Keratinocyte (primary cell): ENCODE data around the gene TPCN1. TPM values are rescaled to one million over a fixed set of nuclear protein-coding genes. Genes with fewer than 3 reads are reported as not detected.

Source experiments
- DNase-seq: peaks from one replicate; pipeline ENCODE4 v3.0.0-alpha.2; 2011; ENCODE audit warnings: low read depth, missing footprints, low spot score
- FAIRE-seq: peaks from 2 replicates; lab custom pipeline; 2011; peaks lifted over from hg19 to GRCh38; lab: Jason Lieb, UNC
- H2AFZ ChIP-seq: 2 replicates; pipeline ENCODE4 v1.6.0; 2012; ENCODE audit warnings: low read length, control low read depth, inconsistent platforms; ENCODE audit not compliant: control insufficient read depth
- H3K27ac ChIP-seq: 2 replicates; pipeline ENCODE4 v1.5.1; 2011; ENCODE audit warnings: low read length; ENCODE audit not compliant: control insufficient read depth, insufficient read depth
- H3K27me3 ChIP-seq: 3 replicates; pipeline ENCODE4 v1.6.0; 2011; ENCODE audit warnings: low read length; ENCODE audit not compliant: control insufficient read depth, insufficient read depth; ENCODE audit errors: extremely low read depth
- H3K36me3 ChIP-seq, 2 experiments: 2 replicates in 1 of 2; 3 replicates in 1 of 2; pipeline ENCODE4 v1.5.1; 2011; ENCODE audit warnings: low read length in 2 of 2, mild to moderate bottlenecking in 1 of 2; ENCODE audit not compliant: control insufficient read depth in 2 of 2, insufficient read depth in 2 of 2; ENCODE audit errors: extremely low read depth in 1 of 2
- H3K4me1 ChIP-seq: 3 replicates; pipeline ENCODE4 v1.5.1; 2011; ENCODE audit warnings: low read length; ENCODE audit not compliant: control insufficient read depth, insufficient read depth; ENCODE audit errors: extremely low read depth
- H3K4me2 ChIP-seq: 3 replicates; pipeline ENCODE4 v1.6.0; 2011; ENCODE audit warnings: low read depth, low read length; ENCODE audit not compliant: control insufficient read depth, insufficient read depth; ENCODE audit errors: extremely low read depth
- H3K4me3 ChIP-seq, 3 experiments: fragments of 200-600 bp in 1 of 3; sonication (generic) in 1 of 3; 2 replicates in 2 of 3; 3 replicates in 1 of 3; pipeline ENCODE4 v1.5.1; 2011 to 2016; ENCODE audit warnings: low read length in 3 of 3, mild to moderate bottlenecking in 3 of 3, control low read depth in 2 of 3, inconsistent platforms in 1 of 3, low read depth in 1 of 3, mixed read lengths in 1 of 3, mixed run types in 1 of 3, moderate library complexity in 1 of 3; ENCODE audit not compliant: control insufficient read depth in 2 of 3, insufficient read depth in 2 of 3; ENCODE audit errors: extremely low read depth in 1 of 3
- H3K79me2 ChIP-seq: 2 replicates; pipeline ENCODE4 v1.6.0; 2012; ENCODE audit warnings: low read length; ENCODE audit not compliant: control insufficient read depth, insufficient read depth
- H3K9ac ChIP-seq: 3 replicates; pipeline ENCODE4 v1.6.0; 2011; ENCODE audit warnings: low read length; ENCODE audit not compliant: control insufficient read depth, insufficient read depth; ENCODE audit errors: extremely low read depth
- H3K9me1 ChIP-seq: 3 replicates; pipeline ENCODE4 v1.6.0; 2011; ENCODE audit warnings: low read length; ENCODE audit not compliant: control insufficient read depth, insufficient read depth; ENCODE audit errors: extremely low read depth
- H3K9me3 ChIP-seq: 2 replicates; pipeline ENCODE4 v1.5.1; 2012; ENCODE audit warnings: low read depth, low read length; ENCODE audit not compliant: control insufficient read depth
- H4K20me1 ChIP-seq: 3 replicates; pipeline ENCODE4 v1.6.0; 2011; ENCODE audit warnings: low read length; ENCODE audit not compliant: control insufficient read depth, insufficient read depth; ENCODE audit errors: extremely low read depth
- CTCF ChIP-seq, 3 experiments: IDR thresholded peaks in 1 of 3; conservative IDR thresholded peaks in 1 of 3; optimal IDR thresholded peaks in 1 of 3; 2 replicates in 2 of 3; 3 replicates in 1 of 3; pipeline versions ENCODE3 to v1.5.1; 2011; ENCODE audit warnings: low read length in 3 of 3, mild to moderate bottlenecking in 3 of 3, moderate library complexity in 2 of 3, control low read depth in 1 of 3, inconsistent platforms in 1 of 3; ENCODE audit not compliant: insufficient read depth in 2 of 3; ENCODE audit errors: extremely low read depth in 1 of 3
- EZH2 ChIP-seq: IDR thresholded peaks from one replicate; pipeline ENCODE4 v1.6.1; 2012; ENCODE audit warnings: inconsistent platforms, mild to moderate bottlenecking, low read length, moderate library complexity
- dilution Hi-C: fragments of 300-500 bp; cut with MboI; formaldehyde crosslinking; loops from one replicate; pipeline ENCODE4 v1.7.0; 2020; ENCODE audit warnings: low sequenced_read_pairs; ENCODE audit not compliant: extremely low pct_ligation_motif_present
- polyA plus RNA-seq, 5 experiments: library from polyadenylated mRNA; depleted of rRNA in 3 of 5; stranded (reverse) in 3 of 5; stranded (forward) in 1 of 5; unstranded in 1 of 5; fragments of >200 nt; gene quantifications; 1 replicate in 1 of 5; 2 replicates in 3 of 5; 3 replicates in 1 of 5; pipeline versions ENCODE4 v1.2.1 to v1.2.3, GENCODE V29; 2011 to 2012; ENCODE audit warnings: missing spikeins in 2 of 5, low read depth in 1 of 5, low replicate concordance in 1 of 5

The TPCN1 gene
- polyA plus RNA-seq, 1 donor (not counting 4 experiments of a cell fraction or from before 2014, with no cell fraction given) = 6.8 TPM

- Histone ChIP-seq H3K4me3 (no peak overlapping the region), H3K9me3 (no peaks in the 10 kb centered on the region), H3K27ac (peak overlapping the region; percentile 90), H3K4me1 (peaks cover 61% of the 10 kb centered on the region), H3K4me2 (peak overlapping the region; percentile 23), H3K79me2 (no peaks in the 10 kb centered on the region), H4K20me1 (no peaks in the 10 kb centered on the region), H3K9ac (peak overlapping the region; percentile 57), H3K9me1 (no peaks in the 10 kb centered on the region), H3K27me3 (no peaks in the 10 kb centered on the region), H2AFZ (peak overlapping the region; percentile 14), H3K36me3 (no peaks in the 10 kb centered on the region)
- FAIRE-seq (peak; percentile 79), DNase-seq (no peak)
- no peak for TF ChIP-seq CTCF (optimal IDR thresholded peaks at IDR 0.05 in 1 of 3, IDR thresholded peaks at IDR 0.05 in 1 of 3, conservative IDR thresholded peaks at IDR 0.05 in 1 of 3; ENCODE audit: extremely low read depth in 1 of 3, insufficient read depth in 2 of 3, low read length in 3 of 3)
- dilution Hi-C loops = no loop called here
Observed at GRCh38 chr12:113244047-113244460, 22.8 kb downstream of the TPCN1 start.

GRCh38 chr12:113244478-113244958, 23.3 kb downstream of the TPCN1 start:
- peak overlapping the region; percentile 23 for H3K4me2 ChIP-seq
- H3K4me3 ChIP-seq = no peak overlapping the region
- H2AFZ ChIP-seq = no peak overlapping the region
- no peaks in the 10 kb centered on the region for H3K36me3 ChIP-seq
- peak overlapping the region; percentile 57 for H3K9ac ChIP-seq
- TF ChIP-seq CTCF (optimal IDR thresholded peaks at IDR 0.05 in 1 of 3, IDR thresholded peaks at IDR 0.05 in 1 of 3, conservative IDR thresholded peaks at IDR 0.05 in 1 of 3; ENCODE audit: extremely low read depth in 1 of 3, insufficient read depth in 2 of 3, low read length in 3 of 3) (no peak), EZH2 (no peak)
- no peaks in the 10 kb centered on the region for H3K27me3 ChIP-seq
- no peaks in the 10 kb centered on the region for H3K9me1 ChIP-seq
- H4K20me1 ChIP-seq = no peaks in the 10 kb centered on the region
- no peaks in the 10 kb centered on the region for H3K79me2 ChIP-seq
- FAIRE-seq (no peak), DNase-seq (no peak)
- dilution Hi-C loops = no loop called here
- H3K4me1 ChIP-seq = peaks cover 58% of the 10 kb centered on the region
- no peaks in the 10 kb centered on the region for H3K9me3 ChIP-seq
- H3K27ac ChIP-seq = peak overlapping the region; percentile 90
